ENCODE measurements around the gene RHBDF2.

Gene RHBDF2

GRCh38 chr17:76432712-76433336 lies 68.4 kb downstream of the RHBDF2 start:
- H3K9me3 Mint-ChIP-seq = no peaks in the 10 kb centered on the region
- H3K4me3 Mint-ChIP-seq = no peak overlapping the region
- no peak overlapping the region for H3K27ac Mint-ChIP-seq (ENCODE audit: low read depth)
- ATAC-seq (replicated peaks; ENCODE audit: extremely low read depth, poor library complexity, severe bottlenecking) (no peak), DNase-seq (ENCODE audit: low spot score in 2 of 2) (no peak)
- H3K4me1 Mint-ChIP-seq = peaks cover 21% of the 10 kb centered on the region
- H3K27me3 Mint-ChIP-seq = no peaks in the 10 kb centered on the region
- peaks cover 10% of the 10 kb centered on the region for H3K36me3 Mint-ChIP-seq (ENCODE audit: insufficient read depth)

DNA sequence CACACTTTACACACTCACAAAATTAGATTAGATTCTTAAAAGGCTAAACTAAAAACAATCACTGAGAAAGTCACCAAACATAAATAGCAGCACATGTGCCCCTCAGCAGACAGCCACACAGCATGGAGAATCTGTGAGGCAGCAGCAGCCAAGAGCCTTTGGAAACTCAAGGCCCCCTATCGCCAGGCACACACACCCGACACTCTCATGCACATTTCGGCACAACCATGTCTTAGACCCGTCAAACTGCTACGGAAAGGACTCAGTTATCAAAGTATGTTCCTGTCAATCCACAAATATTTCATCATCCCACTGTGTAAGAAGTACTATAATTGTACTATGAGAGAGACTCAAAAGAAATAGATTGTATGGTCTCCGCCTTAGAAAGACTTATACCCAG lies 69.2 kb downstream of the RHBDF2 start:
- no peak for ATAC-seq (replicated peaks; ENCODE audit: extremely low read depth, poor library complexity, severe bottlenecking)
- H3K9me3 Mint-ChIP-seq = no peaks in the 10 kb centered on the region
- no peaks in the 10 kb centered on the region for H3K27me3 Mint-ChIP-seq
- H3K36me3 Mint-ChIP-seq (ENCODE audit: insufficient read depth) = peaks cover 10% of the 10 kb centered on the region
- DNase-seq (ENCODE audit: low spot score in 2 of 2) = no peak
- H3K4me3 Mint-ChIP-seq = no peak overlapping the region
- no peak overlapping the region for H3K27ac Mint-ChIP-seq (ENCODE audit: low read depth)
- peaks cover 19% of the 10 kb centered on the region for H3K4me1 Mint-ChIP-seq

DNA sequence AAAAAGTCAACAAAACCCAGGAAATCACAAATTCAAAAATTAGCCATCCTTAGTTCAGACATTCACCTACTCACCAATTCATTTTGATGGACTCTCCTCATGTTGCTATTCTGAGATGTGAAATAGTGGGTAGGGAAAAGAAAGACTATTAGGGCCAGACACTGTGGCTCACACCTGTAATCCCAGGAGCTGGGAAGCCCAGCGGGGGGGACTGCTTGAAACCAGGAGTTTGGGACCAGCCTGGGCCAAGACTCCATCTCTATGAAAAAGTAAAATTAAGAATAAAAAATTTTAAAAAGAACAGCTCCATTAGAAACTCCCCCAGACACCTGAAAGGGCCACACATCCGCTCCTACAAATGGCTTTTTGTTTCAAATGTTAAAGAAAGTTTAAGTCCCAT lies 69.7 kb downstream of the RHBDF2 start:
- Mint-ChIP-seq H3K9me3 (no peaks in the 10 kb centered on the region), H3K4me3 (no peak overlapping the region), H3K27ac (ENCODE audit: low read depth) (no peak overlapping the region), H3K27me3 (no peaks in the 10 kb centered on the region), H3K4me1 (peaks cover 20% of the 10 kb centered on the region), H3K36me3 (ENCODE audit: insufficient read depth) (peaks cover 7% of the 10 kb centered on the region)
- ATAC-seq (replicated peaks; ENCODE audit: extremely low read depth, poor library complexity, severe bottlenecking) = no peak
- no peak for DNase-seq (ENCODE audit: low spot score in 2 of 2)

DNA sequence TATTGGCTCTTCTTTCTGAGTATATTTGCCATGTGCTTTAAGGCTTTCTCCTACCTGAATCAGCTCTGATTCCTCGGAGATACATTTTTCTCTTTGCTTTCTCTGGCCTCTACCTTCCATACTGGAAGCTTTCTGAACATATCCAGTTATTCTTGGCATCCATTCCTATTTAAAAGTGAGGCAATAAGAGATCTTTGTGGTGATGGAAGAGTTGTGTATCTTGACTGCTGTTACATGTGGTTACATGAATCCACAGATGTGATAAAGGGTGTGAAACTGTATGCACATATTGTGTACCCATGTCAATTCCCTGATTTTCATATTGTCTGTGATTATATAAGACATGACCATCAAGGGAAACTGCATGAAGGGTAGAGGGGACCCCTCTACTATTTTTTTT lies 72.7 kb downstream of the RHBDF2 start:
- Mint-ChIP-seq H3K4me1 (peaks cover 28% of the 10 kb centered on the region), H3K27ac (ENCODE audit: low read depth) (no peak overlapping the region), H3K36me3 (ENCODE audit: insufficient read depth) (peaks cover 4% of the 10 kb centered on the region), H3K27me3 (no peaks in the 10 kb centered on the region), H3K4me3 (no peak overlapping the region), H3K9me3 (no peaks in the 10 kb centered on the region)
- DNase-seq (ENCODE audit: low spot score in 2 of 2) = no peak
- no peak for ATAC-seq (replicated peaks; ENCODE audit: extremely low read depth, poor library complexity, severe bottlenecking)

DNA sequence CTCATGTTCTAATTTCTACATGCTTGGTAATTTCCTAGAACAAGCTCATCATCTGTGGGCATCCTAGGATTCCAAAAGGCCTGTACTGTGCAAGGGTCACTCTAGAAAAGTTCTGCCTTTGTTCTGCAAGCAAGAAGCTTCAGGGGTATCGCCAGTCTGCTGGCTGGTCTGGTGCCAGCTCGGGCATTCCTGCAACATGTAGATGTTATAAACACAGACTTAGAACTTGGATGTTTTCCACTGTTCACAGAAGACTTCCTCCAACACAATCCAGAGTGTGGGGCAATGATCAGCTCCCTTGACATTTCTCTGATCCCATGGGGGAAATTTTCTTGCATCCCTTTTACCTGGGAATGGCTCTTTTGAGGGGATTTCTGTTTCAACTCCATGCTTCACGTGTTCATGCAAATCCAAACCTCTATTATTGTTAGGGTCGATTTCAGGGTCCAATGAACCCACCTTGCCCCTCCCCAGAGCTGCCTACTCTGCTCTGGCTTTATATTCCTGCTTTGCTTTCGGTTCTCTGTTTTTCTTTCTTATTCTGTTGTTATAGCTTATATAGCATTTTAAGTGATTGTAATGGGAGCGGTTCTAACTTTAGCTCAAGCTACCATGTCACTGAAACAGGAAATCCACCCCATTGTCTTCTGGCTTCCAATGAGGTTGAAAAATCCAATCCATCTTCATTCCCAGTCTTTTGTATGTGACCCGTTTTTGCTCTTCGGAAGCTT lies 73.6 kb downstream of the RHBDF2 start:
- no peak overlapping the region for H3K27ac Mint-ChIP-seq (ENCODE audit: low read depth)
- no peak for DNase-seq (ENCODE audit: low spot score in 2 of 2)
- no peak for ATAC-seq (replicated peaks; ENCODE audit: extremely low read depth, poor library complexity, severe bottlenecking)
- peaks cover 33% of the 10 kb centered on the region for H3K4me1 Mint-ChIP-seq
- no peaks in the 10 kb centered on the region for H3K27me3 Mint-ChIP-seq
- H3K36me3 Mint-ChIP-seq (ENCODE audit: insufficient read depth) = peaks cover 4% of the 10 kb centered on the region
- no peaks in the 10 kb centered on the region for H3K9me3 Mint-ChIP-seq
- no peak overlapping the region for H3K4me3 Mint-ChIP-seq

DNA sequence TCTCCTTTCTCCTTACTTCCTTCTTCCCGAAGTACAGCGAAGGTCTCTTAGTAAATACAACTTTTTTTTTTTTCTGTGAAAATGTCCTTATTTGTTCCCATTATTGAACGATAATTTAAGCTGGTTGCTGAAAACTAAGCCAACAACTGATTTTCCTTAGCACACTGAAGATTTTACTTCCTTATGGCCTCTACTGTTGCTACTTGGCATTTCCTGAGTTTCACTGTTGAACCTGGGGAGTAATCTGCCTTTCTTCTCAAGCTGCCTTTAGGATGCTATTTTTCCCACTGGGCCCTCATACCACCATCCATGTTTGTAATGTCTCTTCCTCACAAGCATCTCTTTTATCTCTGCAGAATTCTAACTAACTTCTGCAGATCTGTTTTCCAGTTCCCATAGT lies 74.4 kb downstream of the RHBDF2 start:
- Mint-ChIP-seq H3K4me3 (no peak overlapping the region), H3K9me3 (no peaks in the 10 kb centered on the region), H3K36me3 (ENCODE audit: insufficient read depth) (peaks cover 4% of the 10 kb centered on the region), H3K27ac (ENCODE audit: low read depth) (no peak overlapping the region), H3K4me1 (peaks cover 40% of the 10 kb centered on the region), H3K27me3 (no peaks in the 10 kb centered on the region)
- ATAC-seq (replicated peaks; ENCODE audit: extremely low read depth, poor library complexity, severe bottlenecking) (no peak), DNase-seq (ENCODE audit: low spot score in 2 of 2) (no peak)

GRCh38 chr17:76422860-76423259 lies 78.4 kb downstream of the RHBDF2 start:
- no peaks in the 10 kb centered on the region for H3K9me3 Mint-ChIP-seq
- H3K4me3 Mint-ChIP-seq = peak overlapping the region; percentile 2
- H3K36me3 Mint-ChIP-seq (ENCODE audit: insufficient read depth) = peaks cover 2% of the 10 kb centered on the region
- peaks cover 42% of the 10 kb centered on the region for H3K4me1 Mint-ChIP-seq
- no peak for DNase-seq (ENCODE audit: low spot score in 2 of 2)
- H3K27ac Mint-ChIP-seq (ENCODE audit: low read depth) = no peak overlapping the region
- ATAC-seq (replicated peaks; ENCODE audit: extremely low read depth, poor library complexity, severe bottlenecking) = no peak
- H3K27me3 Mint-ChIP-seq = no peaks in the 10 kb centered on the region

- H3K9me3 Mint-ChIP-seq = no peaks in the 10 kb centered on the region
- H3K4me3 Mint-ChIP-seq = no peak overlapping the region
- DNase-seq (ENCODE audit: low spot score in 2 of 2) (no peak), ATAC-seq (replicated peaks; ENCODE audit: extremely low read depth, poor library complexity, severe bottlenecking) (no peak)
- H3K27me3 Mint-ChIP-seq = no peaks in the 10 kb centered on the region
- peaks cover 2% of the 10 kb centered on the region for H3K36me3 Mint-ChIP-seq (ENCODE audit: insufficient read depth)
- peaks cover 46% of the 10 kb centered on the region for H3K4me1 Mint-ChIP-seq
- no peak overlapping the region for H3K27ac Mint-ChIP-seq (ENCODE audit: low read depth)
These were observed 78.8 kb downstream of the RHBDF2 start for GRCh38 chr17:76422406-76422805.

DNA sequence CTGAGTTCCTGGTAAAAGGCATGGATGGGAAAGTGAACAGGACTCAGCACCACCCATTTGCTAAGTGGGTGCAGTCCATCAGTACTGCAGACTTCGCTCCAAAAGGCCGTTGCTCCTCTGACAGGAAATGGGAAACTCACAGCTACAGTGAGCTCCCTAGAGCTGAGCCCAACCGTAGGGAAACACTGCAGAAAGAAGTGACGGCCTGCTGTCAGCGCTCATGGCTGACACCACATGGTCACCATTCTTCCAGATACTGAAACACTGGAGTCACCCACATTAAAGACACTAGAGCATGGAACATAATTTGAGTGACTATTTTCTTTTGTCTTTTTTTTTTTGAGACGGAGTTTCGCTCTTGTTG lies 80.2 kb downstream of the RHBDF2 start:
- peaks cover 43% of the 10 kb centered on the region for H3K4me1 Mint-ChIP-seq
- no peaks in the 10 kb centered on the region for H3K27me3 Mint-ChIP-seq
- H3K27ac Mint-ChIP-seq (ENCODE audit: low read depth) = no peak overlapping the region
- H3K9me3 Mint-ChIP-seq = no peaks in the 10 kb centered on the region
- no peak for DNase-seq (ENCODE audit: low spot score in 2 of 2)
- H3K4me3 Mint-ChIP-seq = no peak overlapping the region
- ATAC-seq (replicated peaks; ENCODE audit: extremely low read depth, poor library complexity, severe bottlenecking) = no peak
- peaks cover 1% of the 10 kb centered on the region for H3K36me3 Mint-ChIP-seq (ENCODE audit: insufficient read depth)
